NCI-H2081 (cell line): ENCODE measurements around the gene MN1.
A peak's percentile ranks its signal among the peaks of the same experiment; 100 is the strongest.

ENCODE experiments used
- DNase-seq, 2 experiments: peaks; one replicate each; lab custom pipeline; 2025; lab: John Stamatoyannopoulos, UW

MN1 gene

GRCh38 chr22:27785831-27786230, 15.7 kb downstream of the MN1 start:
- DNase-seq: no peak

- DNase-seq: no peak
Observed at GRCh38 chr22:27784120-27784475, 17.5 kb downstream of the MN1 start.

DNA sequence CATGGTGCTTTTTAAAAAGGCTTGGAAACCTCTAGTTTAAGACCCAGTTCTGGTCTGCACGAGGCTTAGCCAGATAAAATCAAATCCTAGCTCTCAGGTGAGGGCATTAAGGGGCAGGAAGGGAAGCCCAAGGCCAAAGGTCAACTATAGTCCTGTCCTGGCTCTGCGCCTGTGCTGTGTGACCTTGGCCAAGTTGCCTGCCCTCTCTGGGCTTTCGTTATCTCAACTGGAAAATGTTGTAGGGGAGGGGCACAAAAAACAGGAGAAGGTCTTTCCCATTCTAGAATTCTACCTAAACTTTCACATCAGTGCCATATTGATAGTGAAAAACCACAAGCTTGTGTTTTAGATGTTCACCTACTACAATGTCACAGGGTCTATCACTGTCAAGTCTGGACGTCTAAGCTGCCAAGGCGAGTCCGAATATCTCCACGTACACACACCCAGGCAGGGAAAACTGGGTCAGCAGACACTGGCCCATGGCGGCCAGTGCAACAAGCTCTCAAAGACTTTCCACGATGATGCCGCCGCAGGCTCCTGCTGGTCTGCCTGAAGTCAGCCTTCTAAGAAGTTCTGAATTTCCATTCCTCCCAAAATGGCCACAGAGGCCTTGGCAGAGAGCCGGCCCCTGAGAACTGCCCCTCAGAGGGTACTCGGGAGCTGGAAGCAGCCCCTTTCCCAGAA, 18.0 kb downstream of the MN1 start:
- no peak for DNase-seq

DNA sequence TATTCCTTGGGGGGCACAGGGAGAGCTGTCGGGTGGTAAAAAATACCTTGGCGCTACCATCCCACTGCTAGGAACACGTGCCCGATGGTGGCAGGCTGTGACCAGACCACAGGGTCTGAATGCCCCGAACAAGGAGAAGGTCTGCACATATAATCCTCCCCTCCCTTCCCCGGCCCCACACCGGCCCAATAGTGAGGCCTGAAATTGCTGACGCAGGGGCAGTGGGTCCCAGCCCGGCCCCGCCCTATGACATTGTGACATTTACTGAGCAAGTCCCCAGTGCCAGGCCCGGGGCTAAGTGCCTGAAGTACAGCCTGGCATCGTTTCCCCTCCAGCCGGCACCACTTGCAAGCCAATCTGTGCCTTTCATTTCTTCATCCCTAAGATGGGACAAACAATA, 19.5 kb downstream of the MN1 start:
- DNase-seq: no peak

DNA sequence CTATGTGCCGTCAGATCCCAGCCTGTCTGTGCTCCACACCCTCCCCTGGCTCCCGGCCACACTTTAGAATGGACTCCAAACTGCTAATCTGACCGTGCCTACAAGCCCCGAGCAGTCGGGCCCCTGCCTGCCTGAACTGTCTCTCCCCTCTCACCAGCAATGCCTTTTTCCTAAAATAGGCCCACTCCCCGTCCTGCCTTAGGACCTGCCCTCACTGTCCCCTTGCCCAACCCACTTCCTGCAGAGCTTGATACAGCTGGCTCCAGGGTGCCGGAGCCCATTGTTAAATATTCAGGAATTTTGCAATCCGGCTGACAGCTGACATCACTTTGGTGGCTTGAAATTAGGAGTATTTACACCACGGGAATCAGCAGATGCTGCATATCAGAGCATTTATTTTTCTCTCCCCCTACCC, 21.4 kb downstream of the MN1 start:
- DNase-seq: no peak

- no peak for DNase-seq
Observed at GRCh38 chr22:27779643-27780042, 21.9 kb downstream of the MN1 start.

DNA sequence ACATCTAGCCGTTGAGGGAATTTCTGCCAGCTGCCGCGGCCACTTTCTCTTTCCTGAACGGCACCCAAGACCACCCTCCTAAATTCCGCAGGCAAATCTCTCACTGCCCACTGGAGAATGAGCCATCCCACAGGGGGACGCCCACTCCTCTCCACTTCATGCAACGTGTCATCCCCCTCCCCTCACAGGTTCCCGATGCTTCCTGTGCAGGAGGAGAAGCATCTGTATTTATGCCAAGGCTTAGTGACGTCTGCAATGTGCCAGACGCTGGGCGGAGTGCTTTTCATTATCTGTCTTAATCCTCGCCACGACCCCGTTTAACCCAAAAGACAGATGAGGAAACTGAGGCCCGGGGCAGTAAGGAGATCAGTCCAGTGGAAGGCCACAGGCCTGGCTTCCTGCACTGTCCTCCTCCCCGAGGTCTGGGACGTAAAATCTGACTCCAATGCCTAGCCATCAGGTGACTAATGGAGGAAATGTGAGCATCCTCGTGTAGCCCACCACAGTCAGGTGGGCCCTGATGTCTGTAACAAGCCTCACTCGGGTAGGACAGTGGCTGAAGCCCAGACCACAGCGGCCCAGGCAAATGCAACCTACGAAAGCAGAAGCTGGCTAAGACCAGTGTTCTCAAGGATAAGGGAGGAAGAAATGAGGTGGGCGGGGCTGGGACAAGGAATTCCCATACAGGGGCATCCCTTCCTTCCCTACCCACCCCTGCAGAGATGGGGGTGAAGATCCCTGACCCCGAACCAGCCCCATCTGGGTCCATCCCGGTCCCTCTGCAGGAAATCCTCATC, 23.1 kb downstream of the MN1 start:
- no peak for DNase-seq

DNA sequence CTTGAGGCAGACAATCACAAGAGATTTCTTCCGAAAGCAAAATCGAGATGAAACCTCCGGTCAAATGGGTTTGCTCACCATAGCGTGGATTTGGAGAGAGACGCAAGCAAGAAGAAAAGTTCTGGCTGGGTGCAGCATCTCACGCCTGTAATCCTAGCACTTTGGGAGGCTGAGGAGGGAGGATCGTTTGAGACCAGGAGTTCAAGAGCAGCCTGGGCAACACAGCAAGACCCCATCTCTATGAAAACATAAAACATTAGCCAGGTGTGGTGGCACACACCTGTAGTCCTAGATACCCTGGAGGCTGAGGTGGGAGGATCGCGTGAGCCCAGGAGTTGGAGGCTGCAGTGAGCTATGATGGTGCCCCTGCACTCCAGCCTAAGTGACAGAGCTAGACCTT, 24.4 kb downstream of the MN1 start:
- DNase-seq: no peak

DNA sequence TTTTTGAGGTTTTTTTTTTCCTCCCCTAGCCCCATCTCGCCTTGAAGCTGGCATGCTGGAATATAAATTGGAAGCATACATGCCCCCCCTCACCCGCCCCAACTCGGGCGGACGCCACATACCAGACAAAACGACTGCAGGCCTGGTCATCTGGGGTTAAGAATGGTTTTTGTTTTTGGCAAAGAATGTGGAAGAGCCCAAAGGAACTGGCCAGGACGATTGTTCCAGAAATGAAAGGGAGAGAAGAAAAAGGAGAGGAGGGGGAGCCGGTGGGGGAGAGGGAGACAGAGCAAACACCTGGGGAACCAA, 25.0 kb downstream of the MN1 start:
- no peak for DNase-seq

GRCh38 chr22:27775758-27776649, 25.6 kb downstream of the MN1 start:
- DNase-seq: no peak

DNA sequence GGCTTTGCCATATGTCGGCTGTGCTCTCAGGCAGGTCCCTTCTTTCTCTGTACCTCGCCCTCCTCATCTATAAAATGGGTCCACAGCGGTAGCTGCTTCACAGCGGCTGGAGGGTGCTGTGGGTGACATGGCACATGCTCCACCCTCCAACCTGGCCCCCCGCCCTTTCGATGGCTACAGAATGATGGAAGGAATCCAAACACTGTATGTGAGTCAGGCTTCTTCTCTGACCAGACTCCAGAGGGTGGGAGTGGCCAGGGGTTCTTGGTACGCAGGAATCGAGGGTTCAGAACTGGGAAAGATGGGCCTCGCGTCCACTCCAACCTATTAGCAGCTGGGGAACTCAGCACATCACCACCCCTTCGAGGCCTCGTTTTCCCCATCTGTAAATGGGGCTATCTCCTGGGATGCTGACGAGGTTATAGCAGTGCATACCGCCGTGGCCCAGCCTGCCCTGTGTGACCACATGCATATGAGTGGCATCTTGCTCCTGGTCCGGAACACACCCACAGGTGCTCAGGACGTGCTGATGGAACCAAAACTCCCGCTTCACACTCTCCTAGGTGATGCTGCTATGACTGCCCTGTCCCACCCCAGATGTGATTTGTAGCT, 26.4 kb downstream of the MN1 start:
- no peak for DNase-seq

GRCh38 chr22:27774200-27774599, 27.4 kb downstream of the MN1 start:
- no peak for DNase-seq

GRCh38 chr22:27772984-27773498, 28.5 kb downstream of the MN1 start:
- no peak for DNase-seq

DNA sequence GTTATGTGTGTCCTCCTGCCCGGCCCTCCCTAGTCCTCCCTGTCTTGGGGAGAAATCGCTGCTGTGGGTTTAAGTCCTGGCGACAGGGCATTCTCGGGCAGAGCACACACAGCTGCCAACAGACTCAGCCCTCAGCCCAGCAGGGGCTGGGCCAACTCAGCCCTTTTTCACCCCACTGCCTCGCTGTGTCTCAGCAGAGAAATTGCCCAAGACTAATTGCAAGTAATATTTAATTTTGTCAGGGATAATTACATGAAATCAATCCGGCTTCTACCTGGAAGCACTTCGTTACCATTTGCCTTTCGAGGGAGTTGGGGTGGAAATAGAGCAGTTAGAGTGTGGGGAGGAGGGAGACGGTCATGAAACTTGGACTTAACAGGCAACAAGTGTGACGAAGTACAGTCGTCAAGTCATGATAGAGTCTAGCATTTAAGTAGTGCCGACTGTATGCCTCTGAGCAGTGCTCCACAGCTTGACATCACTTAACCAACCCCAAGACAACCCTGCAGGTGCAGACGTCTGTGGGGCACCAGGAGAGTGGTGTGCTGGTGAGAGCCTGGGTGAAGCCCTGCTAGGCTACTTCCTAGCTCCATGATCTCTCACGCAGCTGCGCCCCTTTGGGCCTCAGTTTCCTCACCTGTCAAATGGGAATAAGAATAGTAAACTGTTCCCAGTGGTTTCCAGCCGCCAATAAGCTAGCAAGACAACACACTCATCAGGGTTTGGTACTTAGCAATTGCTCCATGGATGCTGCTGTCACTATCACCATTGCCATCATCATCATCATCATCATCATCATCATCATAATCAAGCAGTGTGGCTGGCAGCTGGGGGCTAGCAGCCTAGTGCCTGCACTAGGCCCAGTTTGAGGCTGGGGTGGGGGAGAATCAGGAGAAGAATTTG, 29.2 kb downstream of the MN1 start:
- peak; percentile 20 to 56 for DNase-seq

DNA sequence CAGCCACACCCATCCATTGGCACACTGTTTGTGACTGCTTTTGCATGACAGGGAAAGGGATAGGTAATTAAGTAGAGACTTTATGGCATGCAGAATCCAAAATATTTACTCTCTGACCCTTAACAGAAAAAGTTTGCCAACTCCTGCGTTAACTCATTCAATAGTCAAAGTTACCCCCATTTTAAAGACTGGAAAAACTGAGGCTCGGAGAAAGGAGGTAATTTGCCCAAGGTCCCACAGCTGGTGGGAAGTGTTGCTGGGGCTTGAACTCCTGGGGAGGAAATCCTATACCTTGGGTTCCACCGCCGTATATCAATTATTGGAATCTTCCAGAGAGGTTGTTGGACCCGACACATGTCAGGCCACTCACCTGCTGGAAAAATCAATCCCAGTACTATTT, 29.9 kb downstream of the MN1 start:
- DNase-seq: no peak

GRCh38 chr22:27769012-27769411, 32.5 kb downstream of the MN1 start:
- DNase-seq: no peak

DNA sequence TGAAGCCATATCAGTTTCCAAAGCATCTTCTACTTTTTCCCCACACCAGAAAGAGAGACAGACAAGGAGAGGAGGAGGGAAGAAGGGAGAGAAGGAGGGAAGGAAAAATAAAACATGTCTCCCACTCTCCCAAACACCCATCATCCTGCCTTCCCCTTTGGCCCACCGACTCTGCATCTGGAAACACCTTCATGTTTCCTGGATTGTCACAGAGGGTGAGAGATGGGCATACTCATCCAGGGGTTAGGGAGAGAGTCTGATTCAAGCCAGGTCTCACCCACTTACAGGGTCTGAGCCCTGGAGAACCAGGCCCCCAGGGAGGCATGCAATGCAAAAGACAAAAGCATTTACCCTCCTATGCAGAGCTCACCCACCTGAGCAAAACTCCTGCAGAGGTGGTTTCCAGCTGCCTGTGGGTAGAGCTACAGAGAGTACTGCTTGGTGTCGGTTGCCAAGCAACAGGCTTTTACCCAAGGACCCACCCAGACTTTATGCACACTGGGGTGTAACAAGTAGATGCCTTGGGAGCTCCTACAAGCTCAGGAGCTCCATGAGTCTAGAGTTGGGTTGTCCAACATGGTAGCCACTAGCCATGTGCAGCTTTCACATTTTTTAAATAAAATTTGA, 33.4 kb downstream of the MN1 start:
- no peak for DNase-seq

DNA sequence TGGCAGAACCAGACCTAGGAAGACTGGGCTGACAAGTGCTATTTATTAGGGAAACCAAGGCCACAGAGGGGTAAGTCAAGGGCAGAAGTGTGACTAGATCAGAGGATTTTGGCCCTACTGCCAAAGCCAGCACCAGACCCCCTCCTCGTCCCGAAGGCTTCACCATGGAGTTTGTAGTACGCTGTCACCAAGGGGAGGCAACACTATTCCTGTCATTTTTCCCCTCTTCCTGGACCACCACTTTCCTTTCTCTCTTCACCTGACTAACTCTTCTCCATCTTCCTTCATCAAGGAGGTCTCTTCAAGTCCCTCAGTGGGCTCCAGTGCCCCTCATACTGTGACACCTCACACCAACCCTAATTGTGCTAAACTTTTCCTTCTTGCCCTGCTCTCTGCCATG, 34.9 kb downstream of the MN1 start:
- no peak for DNase-seq

DNA sequence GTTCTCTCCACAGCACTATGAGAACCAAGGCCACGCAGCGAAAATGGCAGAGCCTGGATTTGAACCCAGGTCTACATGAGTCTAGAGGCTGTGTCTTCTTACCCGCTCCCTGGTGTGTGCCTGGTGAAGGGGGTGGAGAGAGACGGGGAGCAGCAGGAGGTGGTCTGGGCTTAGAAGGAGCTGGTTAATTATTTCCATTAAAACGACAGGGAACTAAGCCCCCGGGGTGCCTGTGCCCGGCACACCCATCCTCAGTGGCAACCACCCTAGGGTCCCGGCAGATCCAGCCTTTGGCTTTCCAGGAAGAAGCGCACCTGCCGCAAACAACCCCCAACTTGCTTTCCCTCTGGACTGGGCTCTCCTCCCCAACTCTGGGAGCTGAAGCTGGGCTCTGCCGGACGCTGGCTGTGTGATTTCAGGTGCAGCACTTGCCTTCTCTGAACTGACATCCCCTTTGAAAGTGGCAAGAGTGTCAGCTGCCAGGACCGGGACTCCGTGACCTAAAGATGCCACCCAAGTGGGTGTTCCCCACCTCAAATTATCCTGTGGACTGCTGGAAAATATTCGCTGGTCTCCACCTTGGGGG, 35.8 kb downstream of the MN1 start:
- no peak for DNase-seq

DNA sequence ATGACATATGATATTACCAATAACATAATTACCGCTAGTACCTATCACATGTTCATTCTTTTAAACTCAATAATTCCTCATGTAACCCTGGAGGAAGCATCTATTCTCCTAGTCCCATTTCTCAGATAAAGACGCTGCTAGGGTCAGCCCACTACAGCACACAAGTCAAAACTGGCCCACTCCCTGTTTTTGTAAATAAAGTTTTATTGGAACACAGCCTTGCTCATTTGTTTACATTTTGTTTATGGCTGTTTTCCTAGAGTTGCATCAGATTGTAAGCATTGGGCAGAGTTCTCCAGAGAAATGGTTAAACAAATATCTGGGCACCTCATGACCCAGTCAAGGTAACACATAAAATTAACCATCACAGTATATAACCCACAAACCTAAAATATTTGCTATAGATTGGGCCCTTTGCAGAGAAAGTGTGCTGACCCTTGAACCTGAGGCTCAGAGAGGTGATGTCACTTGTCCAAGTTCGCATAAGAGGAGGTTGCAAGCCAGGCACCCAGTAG, 36.8 kb downstream of the MN1 start:
- DNase-seq: no peak
